ENCODE data around the gene FSTL4. TPM values are rescaled to one million over a fixed set of nuclear protein-coding genes. Genes with fewer than 3 reads are reported as not detected.

FSTL4 gene
- total RNA-seq, 4 donors from 2014 or later, result 0.41 TPM; not detected in 3

GRCh38 chr5:133469846-133470245 is 142.5 kb downstream of the FSTL4 start:
- no peaks in the 10 kb centered on the region for H3K4me1 ChIP-seq
- no peaks in the 10 kb centered on the region for H3K36me3 ChIP-seq
- H3K9me3 ChIP-seq, result no peaks in the 10 kb centered on the region
- no peaks in the 10 kb centered on the region for H3K27me3 ChIP-seq
- TF ChIP-seq, protein P1, sequence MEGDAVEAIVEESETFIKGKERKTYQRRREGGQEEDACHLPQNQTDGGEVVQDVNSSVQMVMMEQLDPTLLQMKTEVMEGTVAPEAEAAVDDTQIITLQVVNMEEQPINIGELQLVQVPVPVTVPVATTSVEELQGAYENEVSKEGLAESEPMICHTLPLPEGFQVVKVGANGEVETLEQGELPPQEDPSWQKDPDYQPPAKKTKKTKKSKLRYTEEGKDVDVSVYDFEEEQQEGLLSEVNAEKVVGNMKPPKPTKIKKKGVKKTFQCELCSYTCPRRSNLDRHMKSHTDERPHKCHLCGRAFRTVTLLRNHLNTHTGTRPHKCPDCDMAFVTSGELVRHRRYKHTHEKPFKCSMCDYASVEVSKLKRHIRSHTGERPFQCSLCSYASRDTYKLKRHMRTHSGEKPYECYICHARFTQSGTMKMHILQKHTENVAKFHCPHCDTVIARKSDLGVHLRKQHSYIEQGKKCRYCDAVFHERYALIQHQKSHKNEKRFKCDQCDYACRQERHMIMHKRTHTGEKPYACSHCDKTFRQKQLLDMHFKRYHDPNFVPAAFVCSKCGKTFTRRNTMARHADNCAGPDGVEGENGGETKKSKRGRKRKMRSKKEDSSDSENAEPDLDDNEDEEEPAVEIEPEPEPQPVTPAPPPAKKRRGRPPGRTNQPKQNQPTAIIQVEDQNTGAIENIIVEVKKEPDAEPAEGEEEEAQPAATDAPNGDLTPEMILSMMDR (IDR thresholded peaks at IDR 0.05), result no peak
- no peak for TF ChIP-seq POLR2A (IDR thresholded peaks at IDR 0.05)
- DNase-seq, result no peak
- H3K27ac ChIP-seq, result no peak overlapping the region
- intact Hi-C loops (cut with DNase I; ENCODE audit: low total_unique reads), result no loop called here
- no peak overlapping the region for H3K4me3 ChIP-seq

- no peaks in the 10 kb centered on the region for H3K27me3 ChIP-seq
- H3K4me3 ChIP-seq, result no peak overlapping the region
- no peak for DNase-seq
- no peak overlapping the region for H3K27ac ChIP-seq
- intact Hi-C loops (cut with DNase I; ENCODE audit: low total_unique reads), result no loop called here
- no peak for TF ChIP-seq POLR2A (IDR thresholded peaks at IDR 0.05)
- TF ChIP-seq, protein P1 (IDR thresholded peaks at IDR 0.05), result no peak
- no peaks in the 10 kb centered on the region for H3K36me3 ChIP-seq
- no peaks in the 10 kb centered on the region for H3K4me1 ChIP-seq
- no peaks in the 10 kb centered on the region for H3K9me3 ChIP-seq
These were observed 143.1 kb downstream of the FSTL4 start for GRCh38 chr5:133469252-133469651.

- Histone ChIP-seq H3K27ac (no peak overlapping the region), H3K27me3 (no peaks in the 10 kb centered on the region), H3K36me3 (no peaks in the 10 kb centered on the region), H3K4me3 (no peak overlapping the region), H3K9me3 (no peaks in the 10 kb centered on the region), H3K4me1 (no peaks in the 10 kb centered on the region)
- TF ChIP-seq, protein P1 (IDR thresholded peaks at IDR 0.05), result no peak
- intact Hi-C loops (cut with DNase I; ENCODE audit: low total_unique reads), result no loop called here
- no peak for DNase-seq
These were observed 143.7 kb downstream of the FSTL4 start for GRCh38 chr5:133468596-133468995.

- DNase-seq, result no peak
- no peak overlapping the region for H3K27ac ChIP-seq
- no peaks in the 10 kb centered on the region for H3K36me3 ChIP-seq
- no peaks in the 10 kb centered on the region for H3K4me1 ChIP-seq
- H3K4me3 ChIP-seq, result no peak overlapping the region
- no peaks in the 10 kb centered on the region for H3K9me3 ChIP-seq
- intact Hi-C loops (cut with DNase I; ENCODE audit: low total_unique reads), result no loop called here
- TF ChIP-seq, protein P1 (IDR thresholded peaks at IDR 0.05), result no peak
- no peak for TF ChIP-seq POLR2A (IDR thresholded peaks at IDR 0.05)
- no peaks in the 10 kb centered on the region for H3K27me3 ChIP-seq
These were observed 144.4 kb downstream of the FSTL4 start for GRCh38 chr5:133467826-133468463.

DNA sequence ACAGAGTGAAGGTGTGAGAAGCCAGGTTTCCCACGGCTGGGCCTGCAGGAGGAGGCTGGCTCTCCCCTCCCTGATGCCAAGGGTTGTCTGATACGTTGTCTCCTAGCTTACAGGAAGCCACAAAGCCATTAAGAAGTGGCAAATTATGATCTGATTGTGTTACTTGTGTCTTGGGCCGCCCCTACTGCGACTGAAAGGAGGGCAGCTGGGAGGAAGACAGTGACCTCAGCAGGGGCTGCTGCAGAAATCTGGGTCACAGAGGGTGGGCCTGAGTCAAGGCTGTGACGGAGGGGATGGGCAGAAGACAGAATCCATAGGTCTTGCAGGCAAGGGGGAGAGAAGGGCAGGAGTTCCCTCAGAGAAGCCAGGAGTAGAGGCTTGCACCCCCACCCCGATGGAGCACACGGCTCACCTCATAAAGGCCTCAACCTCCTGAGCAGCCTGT is 145.0 kb downstream of the FSTL4 start:
- Histone ChIP-seq H3K36me3 (no peaks in the 10 kb centered on the region), H3K9me3 (no peaks in the 10 kb centered on the region), H3K4me3 (no peak overlapping the region), H3K27me3 (no peaks in the 10 kb centered on the region), H3K27ac (no peak overlapping the region), H3K4me1 (no peaks in the 10 kb centered on the region)
- intact Hi-C loops (cut with DNase I; ENCODE audit: low total_unique reads), result no loop called here
- TF ChIP-seq POLR2A (IDR thresholded peaks at IDR 0.05), result no peak
- TF ChIP-seq, protein P1 (IDR thresholded peaks at IDR 0.05), result no peak
- no peak for DNase-seq

All from uterus (tissue), 4 donors.